ENCODE results near the gene CFAP57.

The CFAP57 gene

GRCh38 chr1:43238991-43239469 lies 66.9 kb downstream of the CFAP57 start:
- DNase-seq (ENCODE audit: low read depth): no peak
- no peak for TF ChIP-seq CTCF (IDR thresholded peaks at IDR 0.05; ENCODE audit: low read depth, low read length, missing control alignments)
- no peak overlapping the region for H3K4me3 ChIP-seq (ENCODE audit: low read depth, low read length)

DNA sequence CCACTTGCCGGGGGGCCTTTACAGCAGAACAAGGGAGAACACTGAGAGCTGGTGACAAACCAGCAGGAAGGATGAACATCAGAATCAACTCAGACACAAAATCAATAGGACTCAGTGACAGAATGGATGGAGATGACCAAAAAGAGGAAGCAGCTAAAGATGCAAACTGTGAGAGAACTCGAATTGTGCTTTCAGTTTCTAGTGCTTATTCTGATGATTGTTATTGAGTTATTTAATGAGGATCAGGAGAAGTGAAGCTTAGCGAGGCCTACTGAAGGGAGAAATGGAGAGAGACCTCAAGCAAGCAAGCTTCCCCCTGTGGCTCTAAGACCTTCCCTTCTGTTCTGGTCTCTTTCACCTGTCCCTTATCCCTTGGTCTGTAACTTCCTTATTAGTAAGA lies 67.4 kb downstream of the CFAP57 start:
- DNase-seq (ENCODE audit: low read depth): peak; percentile 70
- no peak overlapping the region for H3K4me3 ChIP-seq (ENCODE audit: low read depth, low read length)
- TF ChIP-seq CTCF (IDR thresholded peaks at IDR 0.05; ENCODE audit: low read depth, low read length, missing control alignments): no peak

DNA sequence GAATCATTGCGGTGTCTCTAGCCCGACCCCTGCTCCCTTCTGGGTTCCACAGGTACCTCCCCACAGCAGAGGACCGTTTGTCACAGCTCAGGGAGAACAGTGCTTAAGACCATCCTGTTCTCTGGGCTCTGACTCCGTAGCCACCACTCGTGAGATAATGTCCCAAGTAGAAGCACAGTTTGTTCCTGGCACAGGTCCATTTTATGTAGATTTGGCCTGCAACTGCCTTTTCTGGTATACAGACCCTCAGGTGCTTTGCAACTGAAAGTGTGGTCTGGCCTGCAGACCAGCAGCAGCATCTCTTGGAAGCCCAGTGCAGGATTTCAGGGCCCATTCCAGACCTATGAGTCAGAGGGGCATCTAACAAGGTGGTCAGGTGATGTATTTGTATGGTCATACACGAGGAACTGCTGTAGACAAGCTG lies 69.3 kb downstream of the CFAP57 start:
- TF ChIP-seq CTCF (IDR thresholded peaks at IDR 0.05; ENCODE audit: low read depth, low read length, missing control alignments): no peak
- no peak for DNase-seq (ENCODE audit: low read depth)
- no peak overlapping the region for H3K4me3 ChIP-seq (ENCODE audit: low read depth, low read length)

DNA sequence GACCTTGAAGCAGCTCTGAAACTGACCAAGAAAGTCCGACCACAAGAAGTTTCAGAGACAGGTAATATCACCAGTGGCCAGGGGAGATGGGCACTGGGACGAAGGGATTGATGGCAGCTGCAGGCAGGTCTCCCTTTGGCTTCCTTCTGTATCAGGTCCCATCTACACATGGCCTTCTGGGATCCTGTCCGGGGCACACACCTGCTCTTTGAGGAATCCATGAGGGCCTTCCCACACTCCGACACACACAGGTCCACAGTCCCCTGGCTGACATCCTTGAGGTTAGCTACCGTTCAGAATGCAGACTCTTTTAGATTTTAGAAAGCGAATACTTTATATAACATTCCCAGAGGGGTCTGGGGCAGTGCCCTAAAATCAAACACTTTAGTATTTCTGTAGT lies 71.2 kb downstream of the CFAP57 start:
- no peak for TF ChIP-seq CTCF (IDR thresholded peaks at IDR 0.05; ENCODE audit: low read depth, low read length, missing control alignments)
- H3K4me3 ChIP-seq (ENCODE audit: low read depth, low read length): no peak overlapping the region
- DNase-seq (ENCODE audit: low read depth): no peak

DNA sequence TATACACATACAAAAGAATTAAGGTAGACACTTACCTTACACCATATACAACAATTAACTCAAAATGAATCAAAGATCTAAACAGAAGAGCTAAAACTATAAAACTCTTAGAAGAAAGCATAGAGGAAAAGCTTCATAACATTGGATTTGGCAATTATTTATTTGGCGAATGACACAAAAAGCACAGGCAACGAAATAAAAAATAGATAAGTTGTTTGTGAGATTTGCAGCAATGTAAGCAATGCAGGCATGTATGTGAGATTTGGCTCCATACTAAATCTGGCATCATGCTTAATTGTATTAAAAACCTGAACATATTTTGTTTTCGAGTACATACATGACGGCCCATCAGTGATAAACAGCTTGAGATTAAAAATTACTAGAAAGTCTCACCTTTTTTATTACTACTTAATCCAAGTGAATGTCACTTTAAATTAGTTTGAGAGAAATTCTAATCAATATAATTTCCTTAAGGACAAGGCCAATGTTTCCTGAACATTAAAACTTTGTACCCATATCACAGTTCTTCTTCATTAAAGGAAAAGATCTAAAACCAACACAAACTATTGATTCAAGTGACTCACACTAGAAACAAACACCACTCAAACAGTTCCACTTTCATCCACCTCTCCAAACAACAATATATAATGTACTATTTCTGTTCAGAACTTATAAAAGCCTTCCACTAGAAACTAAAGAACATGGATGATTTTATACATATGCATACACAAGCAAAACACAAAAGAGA lies 74.5 kb downstream of the CFAP57 start:
- H3K4me3 ChIP-seq (ENCODE audit: low read depth, low read length): no peak overlapping the region
- TF ChIP-seq CTCF (IDR thresholded peaks at IDR 0.05; ENCODE audit: low read depth, low read length, missing control alignments): no peak
- no peak for DNase-seq (ENCODE audit: low read depth)

DNA sequence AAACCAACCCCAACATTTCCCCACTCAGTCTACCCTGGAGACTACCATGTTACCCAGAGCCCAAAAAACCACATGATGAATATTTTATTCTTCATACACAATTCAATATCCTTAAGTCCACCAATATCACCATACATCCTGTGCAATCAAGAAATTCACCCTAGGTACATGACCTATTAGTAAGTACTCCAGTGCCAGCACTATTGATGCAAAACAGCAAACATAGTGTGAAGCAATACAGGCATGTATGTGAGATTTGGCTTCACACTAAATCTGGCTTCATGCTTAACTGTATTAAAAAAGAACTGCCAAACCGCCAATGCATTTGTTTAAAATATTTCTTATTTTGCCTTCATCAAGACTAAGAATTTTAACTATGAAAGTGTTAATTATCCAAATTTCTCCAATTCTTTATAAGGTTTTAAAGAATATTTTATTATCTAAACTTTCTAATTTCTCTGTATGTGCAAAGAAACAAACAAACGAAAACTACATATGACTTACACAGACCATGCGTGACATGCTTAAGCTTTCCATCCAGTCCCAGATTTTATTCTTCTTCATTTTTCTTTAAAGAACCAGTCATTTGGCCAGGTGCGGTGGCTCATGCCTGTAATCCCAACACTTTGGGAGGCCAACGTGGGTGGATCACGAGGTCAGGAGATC lies 75.3 kb downstream of the CFAP57 start:
- no peak overlapping the region for H3K4me3 ChIP-seq (ENCODE audit: low read depth, low read length)
- no peak for TF ChIP-seq CTCF (IDR thresholded peaks at IDR 0.05; ENCODE audit: low read depth, low read length, missing control alignments)
- DNase-seq (ENCODE audit: low read depth): no peak
